ENCODE data around the gene PAK5. TPM values are rescaled to one million over a fixed set of nuclear protein-coding genes. Genes with fewer than 3 reads are reported as not detected.

The PAK5 gene
- total RNA-seq, 1 experiment from 2014 or later, result not detected

GRCh38 chr20:9590189-9590588, 248.7 kb downstream of the PAK5 start:
- TF ChIP-seq ZFX (IDR thresholded peaks at IDR 0.05) (no peak), POLR2A (IDR thresholded peaks at IDR 0.05; ENCODE audit: borderline replicate concordance, extremely low read depth, insufficient read depth, insufficient read length) (no peak), RAD21 (IDR thresholded peaks at IDR 0.05; ENCODE audit: low read depth) (no peak), ZBTB33 (IDR thresholded peaks at IDR 0.05; ENCODE audit: extremely low read depth, insufficient replicate concordance, low read length) (no peak), EGR1 (IDR thresholded peaks at IDR 0.05; ENCODE audit: low read depth) (no peak), YY1 (IDR thresholded peaks at IDR 0.05; ENCODE audit: extremely low read depth, insufficient replicate concordance, low read depth, low read length) (no peak), CEBPB (IDR thresholded peaks at IDR 0.05; ENCODE audit: low read depth) (no peak), ATF3 (IDR thresholded peaks at IDR 0.05) (no peak), EZH2phosphoT487 (IDR thresholded peaks at IDR 0.05; ENCODE audit: borderline replicate concordance) (no peak), SIN3A (IDR thresholded peaks at IDR 0.05; ENCODE audit: low read depth) (no peak), EZH2 (IDR thresholded peaks at IDR 0.05) (no peak)
- TF ChIP-seq, protein P1, sequence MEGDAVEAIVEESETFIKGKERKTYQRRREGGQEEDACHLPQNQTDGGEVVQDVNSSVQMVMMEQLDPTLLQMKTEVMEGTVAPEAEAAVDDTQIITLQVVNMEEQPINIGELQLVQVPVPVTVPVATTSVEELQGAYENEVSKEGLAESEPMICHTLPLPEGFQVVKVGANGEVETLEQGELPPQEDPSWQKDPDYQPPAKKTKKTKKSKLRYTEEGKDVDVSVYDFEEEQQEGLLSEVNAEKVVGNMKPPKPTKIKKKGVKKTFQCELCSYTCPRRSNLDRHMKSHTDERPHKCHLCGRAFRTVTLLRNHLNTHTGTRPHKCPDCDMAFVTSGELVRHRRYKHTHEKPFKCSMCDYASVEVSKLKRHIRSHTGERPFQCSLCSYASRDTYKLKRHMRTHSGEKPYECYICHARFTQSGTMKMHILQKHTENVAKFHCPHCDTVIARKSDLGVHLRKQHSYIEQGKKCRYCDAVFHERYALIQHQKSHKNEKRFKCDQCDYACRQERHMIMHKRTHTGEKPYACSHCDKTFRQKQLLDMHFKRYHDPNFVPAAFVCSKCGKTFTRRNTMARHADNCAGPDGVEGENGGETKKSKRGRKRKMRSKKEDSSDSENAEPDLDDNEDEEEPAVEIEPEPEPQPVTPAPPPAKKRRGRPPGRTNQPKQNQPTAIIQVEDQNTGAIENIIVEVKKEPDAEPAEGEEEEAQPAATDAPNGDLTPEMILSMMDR (IDR thresholded peaks at IDR 0.05 in 2 of 3, conservative IDR thresholded peaks at IDR 0.05 in 1 of 3; ENCODE audit: borderline replicate concordance in 1 of 3, insufficient read depth in 1 of 3, low read depth in 2 of 3, low read length in 2 of 3), result no peak
- CTCF ChIA-PET, result interaction anchor here (1.6 kb wide), 1 partner anchor 20 kb away, joined by 5 read pairs; no protein-coding TSS in a partner anchor
- intact Hi-C loops (cut with micrococcal nuclease), result no loop called here
- no peaks in the 10 kb centered on the region for H4K20me1 ChIP-seq (ENCODE audit: insufficient read depth)
- no peak overlapping the region for H2AFZ ChIP-seq (ENCODE audit: low read depth, low read length, poor library complexity, severe bottlenecking)
- BruUV-seq (replicated peaks), result no TSS peak
- no peak overlapping the region for H3K9ac ChIP-seq (ENCODE audit: low read length)
- H3K9me2 ChIP-seq (ENCODE audit: insufficient read depth), result no peaks in the 10 kb centered on the region
- H3K36me3 ChIP-seq (ENCODE audit: control insufficient read depth in 1 of 2, insufficient read depth in 2 of 2, low read length in 2 of 2), result no peaks in the 10 kb centered on the region
- H3K4me3 ChIP-seq (replicated peaks in 1 of 2; ENCODE audit: low read depth in 1 of 2, low read length in 2 of 2), result no peak overlapping the region
- no peaks in the 10 kb centered on the region for H3K9me3 ChIP-seq (ENCODE audit: control insufficient read depth in 1 of 2, insufficient read depth in 1 of 2, low read depth in 1 of 2, low read length in 2 of 2)
- POLR2A ChIA-PET, result no interaction called here
- no peaks in the 10 kb centered on the region for H3K79me2 ChIP-seq (ENCODE audit: insufficient read depth, low read length)
- DNase-seq (ENCODE audit: low read depth, low spot score), result no peak
- RAD21 ChIA-PET (ENCODE audit: low non-redundant PET in 1 of 2, low total read pairs in 2 of 2, uncharacterized antibody in 2 of 2, unreplicated experiment in 2 of 2), result no interaction called here
- H3K4me1 ChIP-seq (ENCODE audit: control insufficient read depth in 1 of 2, insufficient read depth in 2 of 2, low read length in 2 of 2), result no peaks in the 10 kb centered on the region
- 0 out of 2 replicates have a peak, but pooled peaks cover 3% of the 10 kb centered on the region for H3K27me3 ChIP-seq (ENCODE audit: insufficient read depth, low read length)
- no peak overlapping the region for H3K27ac ChIP-seq (ENCODE audit: low read depth, low read length)
- H3K4me2 ChIP-seq (ENCODE audit: low read length), result no peak overlapping the region
- no peak for ATAC-seq
